Right cardiac atrium (tissue), 5 donors: ENCODE measurements around the gene MMP25. TPM values are rescaled to one million over a fixed set of nuclear protein-coding genes. Genes with fewer than 3 reads are reported as not detected.
"Not testable (repeated sequence)": the region's sequence is repeated elsewhere in the genome, so short reads cannot be mapped to it uniquely, and the experiment has no call there.

ENCODE experiments used
- ATAC-seq, 2 donors: fragments of 200-7000 bp; cut with Tn5 transposase; one replicate each; pipeline versions ENCODE4 v1.8.0 to v1.9.1; 2020; ENCODE audit warnings: moderate library complexity in 2 of 2, mild to moderate bottlenecking in 1 of 2
- DNase-seq, 3 donors: peaks; one replicate each; pipeline ENCODE4 v3.0.0-alpha.2; 2020
- H3K27ac ChIP-seq: one replicate; pipeline ENCODE4 v1.5.1; 2013; ENCODE audit warnings: mild to moderate bottlenecking, low read length, control low read depth, moderate library complexity
- H3K27me3 ChIP-seq: one replicate; pipeline ENCODE4 v1.6.1; 2013; ENCODE audit not compliant: control insufficient read depth, insufficient read depth
- H3K4me1 ChIP-seq: one replicate; pipeline ENCODE4 v1.6.1; 2013; ENCODE audit warnings: low read length; ENCODE audit not compliant: control insufficient read depth, insufficient read depth
- H3K4me3 ChIP-seq: one replicate; pipeline ENCODE4 v1.5.1; 2013; ENCODE audit warnings: low read length, control low read depth
- H3K9me3 ChIP-seq: one replicate; pipeline ENCODE4 v1.6.1; 2013; ENCODE audit warnings: low read length; ENCODE audit not compliant: control insufficient read depth
- WGBS: extraction: QIAGEN DNeasy Blood & Tissue Kit; methylation state at CpG from one replicate; pipeline ENCODE4 v1.1.7; 2013; 5-methylcytosine and 5-hydroxymethylcytosine counted together
- intact Hi-C, 4 donors: fragments of 100-400 bp; cut with DNase I; formaldehyde crosslinking; loops; one replicate each; pipeline versions ENCODE4 v1.11.0 to v1.14.0; 2022 to 2023
- polyA plus RNA-seq: library from polyadenylated mRNA; stranded (reverse); fragments of 200-250 nt; gene quantifications from one replicate; pipeline ENCODE4 v1.2.3, GENCODE V29; 2013
- total RNA-seq, 4 donors: library from RNA; stranded (reverse); fragmentation: NEBNext Ultra II Directional; extraction: Animal tissue kit (Norgen Biotek cat#: 25700); gene quantifications; one replicate each; pipeline ENCODE4 v1.2.1, GENCODE V29; 2021
- donor health status: healthy with polysubstance abuse.
- donor health status: DM: no; HTN: yes; CAD: no.
- donor health status: DM: no; HTN: no; CAD: no.
- donor health status: DM: no; HTN: yes; CAD: no; lungs with severe emphysema.
- donor health status: DM: yes; HTN: yes; CAD: no.

MMP25 gene
- total and polyA plus RNA-seq, 5 donors: 0.68 to 1.7 (median 0.79) TPM

DNA sequence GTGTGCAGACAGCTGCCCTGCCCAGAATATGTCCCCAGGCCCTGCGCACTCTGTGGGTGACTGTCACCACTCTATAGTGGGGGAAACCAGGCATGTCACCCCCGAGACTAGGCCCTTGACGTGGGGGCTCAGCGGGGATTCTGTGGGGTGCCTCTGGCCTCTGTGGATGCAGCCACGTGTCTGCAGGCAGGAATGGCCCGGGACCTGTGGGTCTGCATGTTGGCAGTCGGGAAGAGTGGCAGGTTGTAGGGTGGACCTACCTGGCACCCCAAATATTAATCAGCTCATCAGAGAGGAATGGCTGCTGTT, 20.0 kb downstream of the MMP25 start:
- peak overlapping the region; percentile 48 for H3K4me3 ChIP-seq
- no peaks in the 10 kb centered on the region for H3K4me1 ChIP-seq
- no peaks in the 10 kb centered on the region for H3K9me3 ChIP-seq
- no peak for ATAC-seq
- intact Hi-C loops: loop anchor here in 2 of 4 donors (10.0 kb wide), 2 partner anchors 48 to 98 kb away; partner anchors contain the start of gene ZNF205 (in 1 of the 2)
- H3K27ac ChIP-seq: no peak overlapping the region
- H3K27me3 ChIP-seq: no peaks in the 10 kb centered on the region
- DNase-seq: peak in 1 of 3 donors; percentile 41
- 56% methylated on average over 7 of the region's 7 CpGs for WGBS

DNA sequence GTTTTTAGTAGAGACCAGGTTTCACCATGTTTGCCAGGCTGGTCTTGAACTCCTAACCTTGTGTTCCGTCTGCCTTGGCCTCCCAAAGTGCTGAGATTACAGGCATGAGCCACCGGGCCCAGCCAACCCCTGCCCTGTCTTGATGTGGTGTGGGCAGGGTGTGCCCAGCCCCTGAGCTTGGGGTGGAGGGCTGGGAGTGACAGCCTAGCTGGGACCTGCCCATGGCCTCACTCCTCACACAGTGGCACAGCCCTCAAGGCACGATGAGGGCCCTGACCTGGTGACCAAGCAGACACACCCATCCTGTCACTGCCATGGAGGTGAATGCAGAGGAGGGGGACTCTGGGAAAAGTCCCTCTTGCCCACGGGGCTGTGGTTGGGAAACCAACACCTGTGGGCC, 22.1 kb downstream of the MMP25 start:
- intact Hi-C loops: loop anchor here in 2 of 4 donors (10.0 kb wide), 2 partner anchors 46 to 96 kb away; partner anchors contain the start of gene ZNF205 (in 1 of the 2)
- H3K9me3 ChIP-seq: no peaks in the 10 kb centered on the region
- no peaks in the 10 kb centered on the region for H3K27me3 ChIP-seq
- WGBS: 57% methylated on average over 4 of the region's 4 CpGs
- DNase-seq (peak in 1 of 3 donors; percentile 47), ATAC-seq (no peak)
- no peak overlapping the region for H3K4me3 ChIP-seq
- H3K27ac ChIP-seq: no peak overlapping the region
- no peaks in the 10 kb centered on the region for H3K4me1 ChIP-seq

DNA sequence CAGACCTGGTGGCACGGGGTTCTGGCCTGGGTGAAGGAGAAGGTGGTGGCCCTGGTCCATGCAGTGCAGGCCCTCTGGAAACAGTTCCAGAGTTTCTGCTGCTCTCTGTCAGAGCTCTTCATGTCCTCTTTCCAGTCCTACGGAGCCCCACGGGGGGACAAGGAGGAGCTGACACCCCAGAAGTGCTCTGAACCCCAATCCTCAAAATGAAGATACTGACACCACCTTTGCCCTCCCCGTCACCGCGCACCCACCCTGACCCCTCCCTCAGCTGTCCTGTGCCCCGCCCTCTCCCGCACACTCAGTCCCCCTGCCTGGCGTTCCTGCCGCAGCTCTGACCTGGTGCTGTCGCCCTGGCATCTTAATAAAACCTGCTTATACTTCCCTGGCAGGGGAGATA, 22.8 kb downstream of the MMP25 start:
- not testable (repeated sequence) for H3K27ac ChIP-seq, H3K4me3 ChIP-seq, H3K4me1 ChIP-seq, ATAC-seq, H3K27me3 ChIP-seq, H3K9me3 ChIP-seq
- intact Hi-C loops: loop anchor here in 2 of 4 donors (10.0 kb wide), 2 partner anchors 46 to 96 kb away; partner anchors contain the start of gene ZNF205 (in 1 of the 2)
- DNase-seq: peak in 1 of 3 donors; percentile 38
- 91% methylated on average over 10 of the region's 11 CpGs for WGBS

DNA sequence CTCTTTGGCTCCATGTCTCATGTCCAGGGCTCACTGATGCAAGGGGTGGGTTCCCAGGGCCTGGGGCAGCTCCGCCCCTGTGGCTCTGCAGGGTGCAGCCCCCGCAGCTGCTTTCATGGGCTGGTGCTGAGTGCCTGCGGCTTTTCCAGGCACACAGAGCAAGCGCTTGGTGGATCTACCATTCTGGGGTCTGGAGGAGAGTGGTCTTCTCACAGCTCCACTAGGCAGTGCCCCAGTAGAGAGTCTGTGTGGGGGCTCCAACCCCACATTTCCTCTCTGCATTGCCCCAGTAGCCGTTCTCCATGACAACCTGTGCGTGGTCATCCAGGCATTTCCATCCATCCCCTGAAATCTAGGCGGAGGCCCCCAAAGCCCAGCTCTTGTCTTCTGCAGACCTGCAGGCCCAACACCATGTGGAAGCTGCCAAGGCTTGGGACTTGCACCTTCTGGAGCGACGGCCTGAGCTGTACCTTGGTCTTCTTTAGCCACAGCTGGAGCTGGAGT, 24.3 kb downstream of the MMP25 start:
- DNase-seq (peak in 2 of 3 donors; percentile 27 to 47), ATAC-seq (no peak)
- WGBS: 86% methylated on average over 9 of the region's 9 CpGs
- H3K4me1 ChIP-seq: no peaks in the 10 kb centered on the region
- no peak overlapping the region for H3K4me3 ChIP-seq
- H3K27me3 ChIP-seq: no peaks in the 10 kb centered on the region
- intact Hi-C loops: no loop called here
- H3K9me3 ChIP-seq: no peaks in the 10 kb centered on the region
- no peak overlapping the region for H3K27ac ChIP-seq

DNA sequence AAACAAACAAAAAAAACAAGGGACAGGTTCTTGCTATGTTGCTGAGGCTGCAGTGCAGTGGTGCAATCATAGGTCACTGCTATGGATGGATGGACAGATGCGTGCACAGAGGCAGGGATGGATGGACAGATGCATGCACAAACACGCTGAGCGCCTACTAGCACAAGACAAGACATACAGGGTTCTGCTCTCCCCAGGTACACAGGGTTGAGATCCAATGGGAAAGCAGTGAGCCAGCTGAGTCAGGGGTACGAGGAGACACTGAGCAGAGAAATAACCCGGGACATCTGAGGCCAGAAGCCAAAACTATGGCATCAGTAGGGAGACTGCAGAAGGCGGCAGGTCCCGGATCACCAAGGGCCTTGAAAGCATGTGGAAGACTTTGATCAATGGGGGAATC, 25.3 kb downstream of the MMP25 start:
- intact Hi-C loops: no loop called here
- no peaks in the 10 kb centered on the region for H3K4me1 ChIP-seq
- DNase-seq: no peak
- H3K4me3 ChIP-seq: no peak overlapping the region
- H3K9me3 ChIP-seq: no peaks in the 10 kb centered on the region
- H3K27ac ChIP-seq: no peak overlapping the region
- WGBS: 90% methylated on average over 7 of the region's 7 CpGs
- ATAC-seq: no peak
- no peaks in the 10 kb centered on the region for H3K27me3 ChIP-seq

DNA sequence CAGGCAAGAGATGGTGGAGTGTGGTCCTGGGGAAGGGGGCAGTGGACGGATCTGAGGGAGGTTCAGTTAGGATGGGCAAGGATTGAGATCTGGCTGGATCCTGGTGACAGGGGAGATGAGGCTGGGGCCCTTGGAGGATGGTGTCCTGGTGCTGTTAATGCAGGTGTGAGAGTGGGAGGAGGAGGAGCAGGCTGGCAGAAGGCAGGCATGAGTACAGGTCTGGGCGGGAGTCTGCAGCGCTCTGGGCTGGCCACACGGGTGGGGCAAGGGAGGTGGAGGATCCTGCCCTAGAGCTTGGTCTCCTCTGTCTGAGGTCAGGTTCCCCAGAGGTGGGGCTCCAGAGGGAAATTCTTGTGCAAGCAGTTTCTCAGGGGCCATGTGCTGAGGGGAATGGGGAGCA, 25.8 kb downstream of the MMP25 start:
- H3K27ac ChIP-seq, H3K9me3 ChIP-seq, H3K4me1 ChIP-seq, H3K4me3 ChIP-seq, H3K27me3 ChIP-seq, intact Hi-C loops: not testable (repeated sequence)
- peak in 1 of 3 donors; percentile 36 for DNase-seq
- peak in 1 of 2 donors; percentile 4 for ATAC-seq
- WGBS: 62% methylated on average over 3 of the region's 4 CpGs

DNA sequence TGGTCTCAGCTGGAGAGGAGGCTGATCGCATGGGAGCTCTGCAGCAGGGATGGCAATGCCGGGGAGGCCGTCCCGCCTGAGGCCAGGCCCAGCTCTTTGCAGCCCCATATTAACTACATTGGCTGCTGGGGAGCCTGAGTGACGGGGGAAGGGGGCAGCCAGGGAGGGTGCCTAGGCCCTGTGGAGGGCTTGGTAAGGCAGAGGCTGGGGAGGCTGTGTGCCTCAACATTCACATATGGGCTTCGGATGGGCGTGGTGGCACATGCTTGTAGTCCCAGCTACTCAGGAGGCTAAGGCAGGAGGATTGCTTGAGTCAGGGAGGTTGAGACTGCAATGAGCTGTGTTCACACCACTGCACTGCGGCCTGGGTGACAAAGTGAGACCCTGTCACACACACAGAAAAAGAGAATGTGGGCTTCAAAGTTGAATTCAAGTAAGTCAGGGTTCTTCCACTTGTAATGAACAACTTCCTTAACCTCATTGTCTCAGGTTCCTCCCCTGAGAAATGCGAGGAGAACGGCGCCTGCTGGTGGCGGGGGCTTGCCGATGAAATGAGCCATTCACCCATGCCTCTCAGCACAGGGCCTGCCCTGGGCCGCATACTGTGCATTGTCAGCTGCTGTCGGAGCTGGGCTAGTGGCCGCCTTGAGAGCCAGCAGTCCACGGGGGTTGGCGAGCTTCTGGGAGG, 26.4 kb downstream of the MMP25 start:
- H3K27me3 ChIP-seq, H3K4me3 ChIP-seq, intact Hi-C loops, H3K4me1 ChIP-seq, H3K9me3 ChIP-seq, ATAC-seq, DNase-seq, H3K27ac ChIP-seq: not testable (repeated sequence)
- WGBS: 61% methylated on average over 16 of the region's 18 CpGs

DNA sequence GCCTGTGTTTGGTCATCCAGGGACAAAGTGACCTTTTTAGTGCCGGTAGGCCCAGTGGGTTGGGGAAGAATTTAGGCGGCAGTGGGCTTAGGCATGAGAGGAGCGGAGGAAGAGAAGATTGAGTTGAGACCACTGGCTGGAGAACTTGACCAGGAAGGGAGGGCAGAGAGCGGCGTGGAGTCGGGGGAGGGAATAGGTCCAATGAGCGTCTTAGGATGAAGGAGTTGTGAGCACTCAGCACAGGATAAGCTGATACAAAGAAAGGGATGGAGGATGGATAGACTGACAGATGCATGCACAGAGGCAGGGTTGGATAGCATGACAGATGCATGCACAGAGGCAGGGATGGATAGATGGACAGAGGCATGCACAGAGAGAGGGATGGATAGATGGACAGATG, 27.1 kb downstream of the MMP25 start:
- no peaks in the 10 kb centered on the region for H3K27me3 ChIP-seq
- H3K4me3 ChIP-seq: no peak overlapping the region
- intact Hi-C loops: no loop called here
- DNase-seq (peak in 1 of 3 donors; percentile 14), ATAC-seq (no peak)
- H3K4me1 ChIP-seq: no peaks in the 10 kb centered on the region
- H3K9me3 ChIP-seq: no peaks in the 10 kb centered on the region
- H3K27ac ChIP-seq: no peak overlapping the region
- 87% methylated on average over 7 of the region's 7 CpGs for WGBS

DNA sequence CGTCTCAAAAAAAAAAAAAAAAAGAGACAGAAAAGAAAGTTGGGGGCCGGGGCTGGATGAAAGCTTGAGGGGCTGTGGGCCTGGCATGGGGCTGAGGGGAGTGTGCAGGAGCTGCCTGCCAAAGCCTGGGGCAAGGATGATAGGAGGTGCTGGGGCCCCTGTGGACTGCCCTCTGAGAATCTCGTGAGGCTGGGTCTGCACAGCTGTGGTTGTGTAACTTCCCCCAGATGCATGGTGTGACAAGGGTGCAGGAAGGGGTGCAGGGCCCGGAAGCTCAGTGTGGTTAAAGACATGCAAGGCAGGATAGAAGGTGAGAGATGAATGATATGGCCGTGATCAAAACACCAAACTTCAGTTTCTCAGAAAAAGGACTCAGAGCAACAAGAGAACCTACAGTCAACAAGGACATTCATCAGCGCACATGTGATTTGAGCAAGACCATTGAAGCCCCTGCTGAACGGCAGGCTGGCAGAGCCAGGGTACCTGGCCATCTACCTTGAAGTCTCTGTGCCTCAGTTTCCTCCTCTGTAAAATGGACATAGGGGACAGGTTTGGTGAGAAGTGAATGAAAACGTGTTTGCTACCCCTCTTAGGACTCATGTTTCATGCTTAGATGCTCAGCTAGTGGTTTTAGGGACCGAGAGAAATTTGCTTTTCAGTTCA, 28.6 kb downstream of the MMP25 start:
- ATAC-seq (peak; percentile 18 to 22), DNase-seq (peak in 1 of 3 donors; percentile 69)
- Histone ChIP-seq H3K4me1 (no peaks in the 10 kb centered on the region), H3K27ac (no peak overlapping the region), H3K4me3 (no peak overlapping the region), H3K27me3 (no peaks in the 10 kb centered on the region), H3K9me3 (no peaks in the 10 kb centered on the region)
- 53% methylated on average over 9 of the region's 9 CpGs for WGBS
- intact Hi-C loops: no loop called here

DNA sequence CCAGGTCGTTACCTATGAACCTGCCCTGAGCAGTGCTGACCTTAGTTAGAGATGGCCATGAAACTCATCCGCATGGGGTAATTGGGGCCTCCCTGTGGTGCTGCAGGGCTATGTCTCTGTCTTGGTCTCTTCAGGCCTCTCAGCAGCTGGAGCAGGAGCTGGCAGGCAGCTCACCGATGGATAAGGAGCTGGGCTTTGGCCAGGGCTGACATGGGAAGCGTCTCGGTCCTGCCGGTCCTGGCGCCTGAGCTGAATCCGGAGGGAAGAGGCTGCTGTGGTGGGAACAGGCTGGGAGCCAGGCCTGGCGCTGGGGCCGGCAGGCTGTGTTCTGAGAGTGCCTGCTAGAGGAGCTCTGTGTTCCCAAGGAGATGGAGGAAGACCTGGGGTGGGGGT, 29.2 kb downstream of the MMP25 start:
- peak; percentile 67 to 92 (median 88) for DNase-seq
- WGBS: 30% methylated on average over 10 of the region's 10 CpGs
- H3K4me3 ChIP-seq: no peak overlapping the region
- no peaks in the 10 kb centered on the region for H3K27me3 ChIP-seq
- H3K9me3 ChIP-seq: no peaks in the 10 kb centered on the region
- no peaks in the 10 kb centered on the region for H3K4me1 ChIP-seq
- H3K27ac ChIP-seq: no peak overlapping the region
- peak; percentile 78 to 84 for ATAC-seq
- intact Hi-C loops: no loop called here

DNA sequence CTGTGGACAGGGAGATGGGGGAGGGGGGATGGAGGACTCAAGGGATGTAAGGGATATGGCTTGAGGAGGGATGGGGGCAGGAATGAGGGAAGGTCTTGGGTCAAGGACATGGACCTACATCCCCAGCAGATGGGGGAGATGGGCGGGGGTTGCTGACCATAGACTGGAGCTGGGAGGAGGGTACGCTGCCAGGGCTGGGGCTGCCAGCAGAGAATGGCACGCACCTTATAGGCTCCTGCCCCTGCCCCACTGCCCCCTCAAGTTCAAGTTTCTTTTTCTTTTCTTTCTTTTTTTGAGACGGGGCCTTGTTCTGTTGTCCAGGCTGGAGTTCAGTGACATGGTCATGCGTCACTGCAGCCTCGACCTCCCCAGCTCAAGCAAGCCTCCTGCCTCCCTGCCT, 29.6 kb downstream of the MMP25 start:
- H3K27ac ChIP-seq, intact Hi-C loops, H3K27me3 ChIP-seq, H3K4me3 ChIP-seq, H3K9me3 ChIP-seq, H3K4me1 ChIP-seq: not testable (repeated sequence)
- peak in 1 of 3 donors; percentile 45 for DNase-seq
- 84% methylated on average over 6 of the region's 6 CpGs for WGBS
- ATAC-seq: peak in 1 of 2 donors; percentile 44
